ENCODE data around the gene CKAP2L. TPM values are rescaled to one million over a fixed set of nuclear protein-coding genes. Genes with fewer than 3 reads are reported as not detected.

Gene CKAP2L
- total and polyA plus RNA-seq, 2 donors (not counting 3 experiments of a cell fraction or from before 2014, with no cell fraction given) = 3.4 to 30.7 TPM

- Histone ChIP-seq H3K4me1 (ENCODE audit: control insufficient read depth, extremely low read depth, insufficient read depth, low read length) (peaks cover 36% of the 10 kb centered on the region), H3K36me3 (ENCODE audit: control insufficient read depth in 2 of 2, extremely low read depth in 1 of 2, insufficient read depth in 2 of 2, low read length in 2 of 2) (no peaks in the 10 kb centered on the region), H3K9ac (replicated peaks; ENCODE audit: extremely low read depth, insufficient read depth, low read length) (no peak overlapping the region), H3K9me1 (replicated peaks; ENCODE audit: control insufficient read depth, extremely low read depth, insufficient read depth, low read length) (no peaks in the 10 kb centered on the region), H3K9me3 (replicated peaks; ENCODE audit: control insufficient read depth, insufficient read depth, low read length) (no peaks in the 10 kb centered on the region), H3K4me2 (ENCODE audit: insufficient read depth, low read length) (no peak overlapping the region), H3K27me3 (ENCODE audit: control insufficient read depth in 2 of 2, insufficient read depth in 2 of 2, low read length in 2 of 2) (no peaks in the 10 kb centered on the region), H3K27ac (ENCODE audit: insufficient read depth, low read depth, low read length) (no peak overlapping the region), H3K79me2 (ENCODE audit: control insufficient read depth, insufficient read depth, low read length) (no peaks in the 10 kb centered on the region), H3K4me3 (replicated peaks in 1 of 3; ENCODE audit: insufficient read depth in 1 of 3, low read depth in 1 of 3, low read length in 3 of 3) (no peak overlapping the region), H4K20me1 (replicated peaks; ENCODE audit: control insufficient read depth, extremely low read depth, insufficient read depth, low read length) (no peaks in the 10 kb centered on the region), H2AFZ (ENCODE audit: low read depth, low read length) (no peak overlapping the region)
- POLR2A ChIA-PET = no interaction called here
- no TSS peak for BruUV-seq (replicated peaks)
- intact Hi-C loops (cut with micrococcal nuclease) (no loop called here), dilution Hi-C loops (cut with MboI; ENCODE audit: extremely low pct_ligation_motif_present, low sequenced_read_pairs) (no loop called here)
- FAIRE-seq = no peak
- DNase-seq (ENCODE audit: low read depth, low spot score) = no peak
- TF ChIP-seq MYC (IDR thresholded peaks at IDR 0.05; ENCODE audit: low read depth, low read length) (no peak), JUN (IDR thresholded peaks at IDR 0.05; ENCODE audit: borderline replicate concordance, insufficient read depth, insufficient read length, low read depth) (no peak)
- CTCF ChIA-PET = interaction anchor here (1.3 kb wide), 1 partner anchor 94 kb away, joined by 3 read pairs; no protein-coding TSS in a partner anchor
These were observed 26.6 kb upstream of the CKAP2L start for GRCh38 chr2:112791019-112791418.

- H3K9me1 ChIP-seq (replicated peaks; ENCODE audit: control insufficient read depth, extremely low read depth, insufficient read depth, low read length) = no peaks in the 10 kb centered on the region
These were observed 25.9 kb upstream of the CKAP2L start for GRCh38 chr2:112790305-112790704.

More at GRCh38 chr2:112790305-112790704, 25.9 kb upstream of the CKAP2L start:
- BruUV-seq (replicated peaks) = no TSS peak
- CTCF ChIA-PET = interaction anchor here (1.3 kb wide), 1 partner anchor 95 kb away, joined by 3 read pairs; no protein-coding TSS in a partner anchor
- Histone ChIP-seq H3K27ac (ENCODE audit: insufficient read depth, low read depth, low read length) (no peak overlapping the region), H3K79me2 (ENCODE audit: control insufficient read depth, insufficient read depth, low read length) (no peaks in the 10 kb centered on the region), H3K4me2 (ENCODE audit: insufficient read depth, low read length) (no peak overlapping the region), H3K4me1 (ENCODE audit: control insufficient read depth, extremely low read depth, insufficient read depth, low read length) (peaks cover 36% of the 10 kb centered on the region), H4K20me1 (replicated peaks; ENCODE audit: control insufficient read depth, extremely low read depth, insufficient read depth, low read length) (no peaks in the 10 kb centered on the region), H3K9ac (replicated peaks; ENCODE audit: extremely low read depth, insufficient read depth, low read length) (no peak overlapping the region), H3K4me3 (replicated peaks in 1 of 3; ENCODE audit: insufficient read depth in 1 of 3, low read depth in 1 of 3, low read length in 3 of 3) (no peak overlapping the region), H3K27me3 (ENCODE audit: control insufficient read depth in 2 of 2, insufficient read depth in 2 of 2, low read length in 2 of 2) (no peaks in the 10 kb centered on the region), H3K9me3 (replicated peaks; ENCODE audit: control insufficient read depth, insufficient read depth, low read length) (no peaks in the 10 kb centered on the region), H2AFZ (ENCODE audit: low read depth, low read length) (no peak overlapping the region), H3K36me3 (ENCODE audit: control insufficient read depth in 2 of 2, extremely low read depth in 1 of 2, insufficient read depth in 2 of 2, low read length in 2 of 2) (no peaks in the 10 kb centered on the region)
- POLR2A ChIA-PET = no interaction called here
- DNase-seq (ENCODE audit: low read depth, low spot score) = no peak
- TF ChIP-seq POLR2A (IDR thresholded peaks at IDR 0.05; ENCODE audit: low read depth, low read length) (no peak), CTCF (IDR thresholded peaks at IDR 0.05; ENCODE audit: extremely low read depth in 1 of 2, insufficient read depth in 1 of 2, low read depth in 1 of 2, low read length in 2 of 2) (no peak), EZH2 (IDR thresholded peaks at IDR 0.05; ENCODE audit: borderline replicate concordance, low read depth, low read length, severe bottlenecking) (no peak), FOS (IDR thresholded peaks at IDR 0.05; ENCODE audit: borderline replicate concordance, insufficient read depth, low read length) (no peak), GATA2 (IDR thresholded peaks at IDR 0.05; ENCODE audit: insufficient read depth, insufficient read length, low read depth, low read length) (no peak), MAX (IDR thresholded peaks at IDR 0.05; ENCODE audit: insufficient read depth, insufficient read length) (no peak), POLR2AphosphoS5 (IDR thresholded peaks at IDR 0.05; ENCODE audit: insufficient read depth, low read depth, low read length) (no peak), MYC (IDR thresholded peaks at IDR 0.05; ENCODE audit: low read depth, low read length) (no peak), JUN (IDR thresholded peaks at IDR 0.05; ENCODE audit: borderline replicate concordance, insufficient read depth, insufficient read length, low read depth) (no peak)
- dilution Hi-C loops (cut with MboI; ENCODE audit: extremely low pct_ligation_motif_present, low sequenced_read_pairs) (no loop called here), intact Hi-C loops (cut with micrococcal nuclease) (no loop called here)
- FAIRE-seq = no peak

Measured in endothelial cell of umbilical vein (primary cell).